Osteocyte (in vitro differentiated cells): ENCODE measurements around the gene LHX3. TPM values are rescaled to one million over a fixed set of nuclear protein-coding genes. Genes with fewer than 3 reads are reported as not detected.

Source experiments
- DNase-seq: peaks from one replicate; pipeline ENCODE4 v3.0.0; 2021; ENCODE audit warnings: mixed read lengths; ENCODE audit not compliant: unreplicated experiment; ENCODE audit errors: extremely low spot score
- H3K27ac Mint-ChIP-seq: one replicate; pipeline ENCODE4 v1.8.0; 2021; ENCODE audit warnings: mild to moderate bottlenecking, mixed read lengths; ENCODE audit not compliant: unreplicated experiment
- H3K27me3 Mint-ChIP-seq: one replicate; pipeline ENCODE4 v1.8.0; 2021; ENCODE audit warnings: mixed read lengths; ENCODE audit not compliant: unreplicated experiment
- H3K36me3 Mint-ChIP-seq: one replicate; pipeline ENCODE4 v1.8.0; 2021; ENCODE audit warnings: mixed read lengths; ENCODE audit not compliant: unreplicated experiment
- H3K4me1 Mint-ChIP-seq: one replicate; pipeline ENCODE4 v1.8.0; 2021; ENCODE audit warnings: mixed read lengths; ENCODE audit not compliant: unreplicated experiment
- H3K4me3 Mint-ChIP-seq: one replicate; pipeline ENCODE4 v1.8.0; 2021; ENCODE audit warnings: mild to moderate bottlenecking, moderate library complexity, mixed read lengths; ENCODE audit not compliant: unreplicated experiment
- H3K9me3 Mint-ChIP-seq: one replicate; pipeline ENCODE4 v1.8.0; 2021; ENCODE audit warnings: mixed read lengths; ENCODE audit not compliant: unreplicated experiment
- total RNA-seq: library from RNA; stranded (reverse); gene quantifications from 2 replicates; pipeline ENCODE4 v1.2.1, GENCODE V29; 2021
- TF ChIP-seq, protein P1 (sequence below): fragments of 200-600 bp; sonication (generic); IDR thresholded peaks from 2 replicates; pipeline ENCODE4 v1.5.0; 2021; ENCODE audit warnings: antibody characterized with exemption, mild to moderate bottlenecking, moderate library complexity

Gene LHX3
- total RNA-seq, 1 donor from 2014 or later = not detected

DNA sequence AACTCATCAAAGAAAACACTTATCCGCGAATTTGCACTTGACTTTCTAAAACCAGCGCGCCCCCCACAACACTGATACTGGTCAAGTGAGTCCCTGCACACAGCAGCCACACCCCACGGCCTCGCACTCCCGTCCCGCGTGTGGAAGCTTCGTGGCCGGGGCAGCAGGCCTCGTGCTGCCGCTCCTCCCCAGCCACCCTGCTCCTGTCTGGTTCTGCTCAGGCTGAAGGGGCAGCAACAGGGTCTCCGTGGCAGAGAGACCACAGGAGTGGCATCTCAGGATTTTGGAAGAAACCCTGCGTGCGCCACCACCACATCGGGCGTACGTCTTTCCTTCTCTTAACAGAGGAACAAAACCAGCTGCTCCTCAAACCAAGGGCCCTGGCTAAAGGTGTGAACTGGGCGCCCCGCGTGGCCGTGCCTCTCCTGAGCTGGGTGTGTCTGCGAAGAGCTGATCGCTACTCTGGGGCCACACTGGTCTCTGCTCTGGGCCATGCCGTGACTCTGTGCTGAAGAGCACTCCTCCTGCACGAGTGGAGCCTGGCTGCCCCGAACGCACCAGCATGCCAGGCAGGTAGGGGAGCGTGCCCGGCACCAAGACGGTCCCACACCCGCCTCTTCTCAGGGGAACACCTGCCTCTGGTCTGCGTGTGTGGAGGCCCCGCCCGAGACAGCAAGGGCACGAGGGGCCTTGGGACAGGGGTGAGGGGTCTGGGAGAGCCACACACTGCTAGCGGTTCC lies 17.4 kb upstream of the LHX3 start:
- Mint-ChIP-seq H3K9me3 (no peaks in the 10 kb centered on the region), H3K4me1 (peaks cover 3% of the 10 kb centered on the region), H3K27ac (no peak overlapping the region), H3K36me3 (peaks cover 2% of the 10 kb centered on the region), H3K4me3 (no peak overlapping the region), H3K27me3 (no peaks in the 10 kb centered on the region)
- TF ChIP-seq, protein P1, sequence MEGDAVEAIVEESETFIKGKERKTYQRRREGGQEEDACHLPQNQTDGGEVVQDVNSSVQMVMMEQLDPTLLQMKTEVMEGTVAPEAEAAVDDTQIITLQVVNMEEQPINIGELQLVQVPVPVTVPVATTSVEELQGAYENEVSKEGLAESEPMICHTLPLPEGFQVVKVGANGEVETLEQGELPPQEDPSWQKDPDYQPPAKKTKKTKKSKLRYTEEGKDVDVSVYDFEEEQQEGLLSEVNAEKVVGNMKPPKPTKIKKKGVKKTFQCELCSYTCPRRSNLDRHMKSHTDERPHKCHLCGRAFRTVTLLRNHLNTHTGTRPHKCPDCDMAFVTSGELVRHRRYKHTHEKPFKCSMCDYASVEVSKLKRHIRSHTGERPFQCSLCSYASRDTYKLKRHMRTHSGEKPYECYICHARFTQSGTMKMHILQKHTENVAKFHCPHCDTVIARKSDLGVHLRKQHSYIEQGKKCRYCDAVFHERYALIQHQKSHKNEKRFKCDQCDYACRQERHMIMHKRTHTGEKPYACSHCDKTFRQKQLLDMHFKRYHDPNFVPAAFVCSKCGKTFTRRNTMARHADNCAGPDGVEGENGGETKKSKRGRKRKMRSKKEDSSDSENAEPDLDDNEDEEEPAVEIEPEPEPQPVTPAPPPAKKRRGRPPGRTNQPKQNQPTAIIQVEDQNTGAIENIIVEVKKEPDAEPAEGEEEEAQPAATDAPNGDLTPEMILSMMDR = no peak
- no peak for DNase-seq

DNA sequence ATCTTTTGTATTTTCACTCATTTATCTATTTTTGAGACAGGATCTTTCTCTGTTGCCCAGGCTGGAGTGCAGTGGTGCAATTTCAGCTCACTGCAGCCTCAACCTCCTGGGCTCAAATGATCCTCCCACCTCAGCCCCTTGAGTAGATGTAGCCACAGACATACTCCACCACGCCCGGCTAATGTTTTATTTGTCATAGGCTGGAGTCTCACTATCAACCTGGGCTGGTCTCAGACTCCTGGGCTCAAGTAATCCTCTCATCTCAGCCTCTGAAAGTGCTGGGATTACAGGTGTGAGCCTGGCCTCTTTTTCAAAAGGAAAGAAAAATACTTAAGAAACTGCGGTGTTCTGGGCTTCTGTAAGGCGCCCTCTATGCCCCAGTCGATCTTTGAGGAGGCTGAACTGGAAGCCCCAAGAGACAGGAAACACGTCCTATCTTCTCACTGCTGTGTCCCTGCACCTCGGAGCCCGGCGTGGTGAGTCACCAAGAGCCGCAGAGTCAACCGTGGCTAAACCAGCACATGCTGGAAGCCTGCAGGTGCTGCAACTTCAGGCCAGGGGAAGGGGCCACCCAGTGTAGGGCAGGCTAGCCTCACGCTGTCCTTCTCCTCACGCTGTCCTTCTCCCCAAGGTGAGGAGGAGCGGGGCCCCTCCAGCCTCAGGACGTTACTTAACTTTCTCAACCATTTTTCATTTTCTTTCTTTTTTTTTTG lies 15.2 kb upstream of the LHX3 start:
- peaks cover 3% of the 10 kb centered on the region for H3K4me1 Mint-ChIP-seq
- TF ChIP-seq, protein P1 = no peak
- no peaks in the 10 kb centered on the region for H3K27me3 Mint-ChIP-seq
- no peak for DNase-seq
- peaks cover 6% of the 10 kb centered on the region for H3K36me3 Mint-ChIP-seq
- H3K27ac Mint-ChIP-seq = no peak overlapping the region
- no peaks in the 10 kb centered on the region for H3K9me3 Mint-ChIP-seq
- no peak overlapping the region for H3K4me3 Mint-ChIP-seq

DNA sequence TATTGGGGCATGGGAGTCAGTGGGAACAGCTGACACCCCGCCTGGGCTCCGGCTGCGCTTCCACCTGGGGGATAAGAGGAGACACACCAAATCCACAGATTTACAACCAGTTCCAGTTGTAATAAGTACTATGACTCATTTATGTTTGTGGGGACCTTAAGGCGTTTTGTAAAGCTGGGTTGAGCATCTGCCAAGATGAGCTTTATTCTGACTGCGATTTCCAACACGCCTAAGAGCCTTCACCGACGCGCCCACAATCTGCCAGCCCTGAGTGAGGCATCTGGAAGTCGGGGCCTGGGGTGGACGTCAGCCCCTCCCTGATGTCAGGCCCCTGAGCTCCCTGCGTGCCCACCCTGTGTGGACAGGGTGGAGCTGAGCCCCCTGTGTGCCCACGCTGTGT lies 14.3 kb upstream of the LHX3 start:
- Mint-ChIP-seq H3K27ac (no peak overlapping the region), H3K9me3 (no peaks in the 10 kb centered on the region), H3K4me3 (no peak overlapping the region), H3K36me3 (peaks cover 14% of the 10 kb centered on the region), H3K4me1 (peaks cover 3% of the 10 kb centered on the region), H3K27me3 (no peaks in the 10 kb centered on the region)
- TF ChIP-seq, protein P1 = no peak
- no peak for DNase-seq

DNA sequence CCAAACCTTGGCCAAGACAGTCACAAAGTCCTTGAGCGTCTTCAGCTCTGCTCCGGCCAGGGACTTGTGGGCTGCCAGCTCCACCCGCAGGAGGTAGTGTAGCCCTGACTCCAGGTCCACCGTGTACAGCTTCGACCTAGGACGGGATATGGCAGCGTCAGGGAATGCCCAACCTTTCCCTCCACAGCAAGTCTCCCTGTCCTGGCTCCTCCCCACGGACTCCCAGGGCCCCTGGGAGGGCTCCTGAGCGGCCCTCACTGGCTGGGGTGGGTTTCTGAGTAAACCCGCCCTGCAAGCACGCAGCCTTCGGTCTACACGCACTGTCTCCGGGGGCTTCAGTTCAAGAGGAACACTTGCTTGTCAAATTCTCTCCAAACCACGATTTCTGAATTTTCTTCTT lies 13.7 kb upstream of the LHX3 start:
- H3K9me3 Mint-ChIP-seq = no peaks in the 10 kb centered on the region
- peaks cover 19% of the 10 kb centered on the region for H3K36me3 Mint-ChIP-seq
- H3K27ac Mint-ChIP-seq = no peak overlapping the region
- H3K4me1 Mint-ChIP-seq = peaks cover 3% of the 10 kb centered on the region
- no peak overlapping the region for H3K4me3 Mint-ChIP-seq
- no peak for DNase-seq
- TF ChIP-seq, protein P1 = no peak
- no peaks in the 10 kb centered on the region for H3K27me3 Mint-ChIP-seq

DNA sequence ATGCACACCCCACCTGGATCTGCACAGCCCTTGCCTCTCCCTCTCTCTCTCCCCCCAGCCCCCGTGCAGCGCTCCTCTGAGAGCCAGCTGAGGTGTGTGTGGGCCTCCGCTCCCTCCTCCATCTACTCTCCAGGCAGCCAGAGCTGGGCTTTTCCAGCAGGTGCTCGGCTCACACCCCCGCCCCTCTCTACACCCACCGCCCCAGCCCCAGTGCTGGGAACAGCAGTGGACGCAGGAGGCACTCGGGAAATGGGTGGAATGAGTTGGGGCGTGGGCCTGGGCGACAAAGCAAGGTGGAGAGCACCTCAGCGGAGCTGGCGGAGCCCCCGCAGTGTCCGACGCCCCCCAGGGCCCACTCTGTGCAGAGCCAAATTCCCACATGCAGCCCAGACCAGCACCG lies 13.3 kb upstream of the LHX3 start:
- DNase-seq = no peak
- Mint-ChIP-seq H3K36me3 (peaks cover 22% of the 10 kb centered on the region), H3K4me3 (no peak overlapping the region), H3K9me3 (no peaks in the 10 kb centered on the region), H3K4me1 (peaks cover 3% of the 10 kb centered on the region), H3K27me3 (no peaks in the 10 kb centered on the region), H3K27ac (no peak overlapping the region)
- TF ChIP-seq, protein P1 = no peak
